ENCODE measurements around the gene SLC22A1. TPM values are rescaled to one million over a fixed set of nuclear protein-coding genes. Genes with fewer than 3 reads are reported as not detected.

The SLC22A1 gene
- polyA plus RNA-seq, 1 donor from 2014 or later = 0.71 TPM

DNA sequence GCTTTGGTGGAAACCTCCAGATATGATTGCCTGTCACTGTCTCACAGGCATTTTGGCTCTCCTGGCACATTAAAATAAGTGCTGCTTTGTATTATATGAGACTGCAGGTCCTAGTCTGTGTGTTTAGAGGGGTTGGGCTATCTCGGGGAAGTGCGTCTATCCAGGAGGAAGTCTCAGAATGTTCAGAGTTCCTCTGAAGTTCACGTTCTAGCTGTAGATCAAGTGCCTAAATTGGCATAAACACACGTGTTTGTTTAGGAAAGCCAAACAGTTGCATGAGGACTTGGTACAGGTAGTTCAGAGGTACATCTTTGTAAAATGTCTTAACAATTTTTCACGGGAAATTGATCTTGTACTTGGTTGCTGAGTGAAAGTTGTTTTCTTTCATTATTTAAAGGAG lies 36.4 kb upstream of the SLC22A1 start:
- Histone ChIP-seq H3K9ac (ENCODE audit: low read length) (no peak overlapping the region), H3K9me3 (ENCODE audit: low read length) (no peaks in the 10 kb centered on the region)

GRCh38 chr6:160085713-160086505 lies 35.7 kb upstream of the SLC22A1 start:
- no peak overlapping the region for H3K27ac ChIP-seq (ENCODE audit: low read length)
- H3K79me2 ChIP-seq (replicated peaks; ENCODE audit: insufficient read depth, low read length) = no peaks in the 10 kb centered on the region
- H3K9me3 ChIP-seq (ENCODE audit: low read length) = no peaks in the 10 kb centered on the region
- H3K27me3 ChIP-seq (ENCODE audit: insufficient read depth, low read depth, low read length) = no peaks in the 10 kb centered on the region
- H3K9ac ChIP-seq (ENCODE audit: low read length) = no peak overlapping the region
- H3K4me3 ChIP-seq (ENCODE audit: low read length) = no peak overlapping the region
- no peaks in the 10 kb centered on the region for H4K20me1 ChIP-seq (ENCODE audit: insufficient read depth)
- H3K9me2 ChIP-seq (ENCODE audit: insufficient read depth, low read length) = no peaks in the 10 kb centered on the region
- H2AFZ ChIP-seq (ENCODE audit: low read depth, low read length) = no peak overlapping the region
- H3K36me3 ChIP-seq (ENCODE audit: insufficient read depth, low read length) = peaks cover 8% of the 10 kb centered on the region
- H3F3A ChIP-seq (ENCODE audit: insufficient read depth, low read length, poor library complexity, severe bottlenecking) = no peaks in the 10 kb centered on the region
- TF ChIP-seq EP300 (conservative IDR thresholded peaks at IDR 0.05; ENCODE audit: poor library complexity, severe bottlenecking) (no peak), SMC3 (conservative IDR thresholded peaks at IDR 0.05; ENCODE audit: poor library complexity) (no peak), MXI1 (conservative IDR thresholded peaks at IDR 0.05; ENCODE audit: poor library complexity, severe bottlenecking) (no peak), EZH2 (IDR thresholded peaks at IDR 0.05; ENCODE audit: borderline replicate concordance, insufficient read depth, low read length, poor library complexity, severe bottlenecking) (no peak), TAF1 (IDR thresholded peaks at IDR 0.05; ENCODE audit: low read depth) (no peak), POLR2AphosphoS5 (IDR thresholded peaks at IDR 0.05) (no peak), RAD21 (conservative IDR thresholded peaks at IDR 0.05) (no peak)
- TF ChIP-seq, protein P1, sequence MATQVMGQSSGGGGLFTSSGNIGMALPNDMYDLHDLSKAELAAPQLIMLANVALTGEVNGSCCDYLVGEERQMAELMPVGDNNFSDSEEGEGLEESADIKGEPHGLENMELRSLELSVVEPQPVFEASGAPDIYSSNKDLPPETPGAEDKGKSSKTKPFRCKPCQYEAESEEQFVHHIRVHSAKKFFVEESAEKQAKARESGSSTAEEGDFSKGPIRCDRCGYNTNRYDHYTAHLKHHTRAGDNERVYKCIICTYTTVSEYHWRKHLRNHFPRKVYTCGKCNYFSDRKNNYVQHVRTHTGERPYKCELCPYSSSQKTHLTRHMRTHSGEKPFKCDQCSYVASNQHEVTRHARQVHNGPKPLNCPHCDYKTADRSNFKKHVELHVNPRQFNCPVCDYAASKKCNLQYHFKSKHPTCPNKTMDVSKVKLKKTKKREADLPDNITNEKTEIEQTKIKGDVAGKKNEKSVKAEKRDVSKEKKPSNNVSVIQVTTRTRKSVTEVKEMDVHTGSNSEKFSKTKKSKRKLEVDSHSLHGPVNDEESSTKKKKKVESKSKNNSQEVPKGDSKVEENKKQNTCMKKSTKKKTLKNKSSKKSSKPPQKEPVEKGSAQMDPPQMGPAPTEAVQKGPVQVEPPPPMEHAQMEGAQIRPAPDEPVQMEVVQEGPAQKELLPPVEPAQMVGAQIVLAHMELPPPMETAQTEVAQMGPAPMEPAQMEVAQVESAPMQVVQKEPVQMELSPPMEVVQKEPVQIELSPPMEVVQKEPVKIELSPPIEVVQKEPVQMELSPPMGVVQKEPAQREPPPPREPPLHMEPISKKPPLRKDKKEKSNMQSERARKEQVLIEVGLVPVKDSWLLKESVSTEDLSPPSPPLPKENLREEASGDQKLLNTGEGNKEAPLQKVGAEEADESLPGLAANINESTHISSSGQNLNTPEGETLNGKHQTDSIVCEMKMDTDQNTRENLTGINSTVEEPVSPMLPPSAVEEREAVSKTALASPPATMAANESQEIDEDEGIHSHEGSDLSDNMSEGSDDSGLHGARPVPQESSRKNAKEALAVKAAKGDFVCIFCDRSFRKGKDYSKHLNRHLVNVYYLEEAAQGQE (IDR thresholded peaks at IDR 0.05; ENCODE audit: borderline replicate concordance) = no peak
- TF ChIP-seq, protein P2, sequence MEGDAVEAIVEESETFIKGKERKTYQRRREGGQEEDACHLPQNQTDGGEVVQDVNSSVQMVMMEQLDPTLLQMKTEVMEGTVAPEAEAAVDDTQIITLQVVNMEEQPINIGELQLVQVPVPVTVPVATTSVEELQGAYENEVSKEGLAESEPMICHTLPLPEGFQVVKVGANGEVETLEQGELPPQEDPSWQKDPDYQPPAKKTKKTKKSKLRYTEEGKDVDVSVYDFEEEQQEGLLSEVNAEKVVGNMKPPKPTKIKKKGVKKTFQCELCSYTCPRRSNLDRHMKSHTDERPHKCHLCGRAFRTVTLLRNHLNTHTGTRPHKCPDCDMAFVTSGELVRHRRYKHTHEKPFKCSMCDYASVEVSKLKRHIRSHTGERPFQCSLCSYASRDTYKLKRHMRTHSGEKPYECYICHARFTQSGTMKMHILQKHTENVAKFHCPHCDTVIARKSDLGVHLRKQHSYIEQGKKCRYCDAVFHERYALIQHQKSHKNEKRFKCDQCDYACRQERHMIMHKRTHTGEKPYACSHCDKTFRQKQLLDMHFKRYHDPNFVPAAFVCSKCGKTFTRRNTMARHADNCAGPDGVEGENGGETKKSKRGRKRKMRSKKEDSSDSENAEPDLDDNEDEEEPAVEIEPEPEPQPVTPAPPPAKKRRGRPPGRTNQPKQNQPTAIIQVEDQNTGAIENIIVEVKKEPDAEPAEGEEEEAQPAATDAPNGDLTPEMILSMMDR (IDR thresholded peaks at IDR 0.05; ENCODE audit: poor library complexity, severe bottlenecking) = no peak
- H3K4me2 ChIP-seq (ENCODE audit: low read length) = no peak overlapping the region

More for the DNA sequence above, 36.4 kb upstream of the SLC22A1 start:
- H4K20me1 ChIP-seq (ENCODE audit: insufficient read depth) = no peaks in the 10 kb centered on the region
- no peak overlapping the region for H3K4me3 ChIP-seq (ENCODE audit: low read length)
- peaks cover 8% of the 10 kb centered on the region for H3K36me3 ChIP-seq (ENCODE audit: insufficient read depth, low read length)
- TF ChIP-seq POLR2AphosphoS5 (IDR thresholded peaks at IDR 0.05) (no peak), MXI1 (conservative IDR thresholded peaks at IDR 0.05; ENCODE audit: poor library complexity, severe bottlenecking) (no peak), SMC3 (conservative IDR thresholded peaks at IDR 0.05; ENCODE audit: poor library complexity) (no peak), EZH2 (IDR thresholded peaks at IDR 0.05; ENCODE audit: borderline replicate concordance, insufficient read depth, low read length, poor library complexity, severe bottlenecking) (no peak), RAD21 (conservative IDR thresholded peaks at IDR 0.05) (no peak), EP300 (conservative IDR thresholded peaks at IDR 0.05; ENCODE audit: poor library complexity, severe bottlenecking) (no peak), TAF1 (IDR thresholded peaks at IDR 0.05; ENCODE audit: low read depth) (no peak)
- TF ChIP-seq, protein P1 (IDR thresholded peaks at IDR 0.05; ENCODE audit: borderline replicate concordance) = no peak
- TF ChIP-seq, protein P2 (IDR thresholded peaks at IDR 0.05; ENCODE audit: poor library complexity, severe bottlenecking) = no peak
- H3K79me2 ChIP-seq (replicated peaks; ENCODE audit: insufficient read depth, low read length) = no peaks in the 10 kb centered on the region
- H3K4me2 ChIP-seq (ENCODE audit: low read length) = no peak overlapping the region
- no peak overlapping the region for H2AFZ ChIP-seq (ENCODE audit: low read depth, low read length)
- no peaks in the 10 kb centered on the region for H3K27me3 ChIP-seq (ENCODE audit: insufficient read depth, low read depth, low read length)
- H3K9me2 ChIP-seq (ENCODE audit: insufficient read depth, low read length) = no peaks in the 10 kb centered on the region
- H3F3A ChIP-seq (ENCODE audit: insufficient read depth, low read length, poor library complexity, severe bottlenecking) = no peaks in the 10 kb centered on the region
- no peak overlapping the region for H3K27ac ChIP-seq (ENCODE audit: low read length)
